ENCODE data around the gene IFT172. TPM values are rescaled to one million over a fixed set of nuclear protein-coding genes. Genes with fewer than 3 reads are reported as not detected.
A peak's percentile ranks its signal among the peaks of the same experiment; 100 is the strongest.

The IFT172 gene
- total RNA-seq, 1 experiment from 2014 or later: 21.1 TPM

- no peak for DNase-seq (ENCODE audit: low spot score)
Measured at GRCh38 chr2:27494944-27495554, 5.5 kb upstream of the IFT172 start, which contains the start of gene FNDC4. Gene FNDC4 (minus strand): TSS chr2:27495200. CDS start chr2:27494679, 521 bp downstream.

- no peak for DNase-seq (ENCODE audit: low spot score)
Measured at GRCh38 chr2:27494284-27494943, 4.9 kb upstream of the IFT172 start.

- no peak for DNase-seq (ENCODE audit: low spot score)
Measured at GRCh38 chr2:27493948-27494283, 4.4 kb upstream of the IFT172 start.

GRCh38 chr2:27492557-27492956, 3.0 kb upstream of the IFT172 start:
- DNase-seq (ENCODE audit: low spot score): no peak

- no peak for DNase-seq (ENCODE audit: low spot score)
Measured at GRCh38 chr2:27489118-27489497, 435 bp downstream of the IFT172 start.

- no peak for DNase-seq (ENCODE audit: low spot score)
Measured at GRCh38 chr2:27485496-27485895, 4.0 kb downstream of the IFT172 start.

- no peak for DNase-seq (ENCODE audit: low spot score)
Measured at GRCh38 chr2:27471961-27472360, 17.6 kb downstream of the IFT172 start.

- DNase-seq (ENCODE audit: low spot score): no peak
Measured at GRCh38 chr2:27464443-27464842, 25.1 kb downstream of the IFT172 start.

- no peak for DNase-seq (ENCODE audit: low spot score)
Measured at GRCh38 chr2:27461118-27461517, 28.4 kb downstream of the IFT172 start.

- DNase-seq (ENCODE audit: low spot score): no peak
Measured at GRCh38 chr2:27453968-27454367, 35.6 kb downstream of the IFT172 start.

GRCh38 chr2:27451095-27451494, 38.4 kb downstream of the IFT172 start:
- DNase-seq (ENCODE audit: low spot score): no peak

GRCh38 chr2:27448381-27448780, 41.2 kb downstream of the IFT172 start:
- no peak for DNase-seq (ENCODE audit: low spot score)

GRCh38 chr2:27446057-27446456, 43.5 kb downstream of the IFT172 start:
- peak; percentile 94 for DNase-seq (ENCODE audit: low spot score)

GRCh38 chr2:27445615-27446014, 43.9 kb downstream of the IFT172 start:
- DNase-seq (ENCODE audit: low spot score): no peak

GRCh38 chr2:27445155-27445554, 44.4 kb downstream of the IFT172 start:
- no peak for DNase-seq (ENCODE audit: low spot score)

- no peak for DNase-seq (ENCODE audit: low spot score)
Measured at GRCh38 chr2:27442920-27443282, 46.6 kb downstream of the IFT172 start.

GRCh38 chr2:27441958-27442919, 47.3 kb downstream of the IFT172 start, which contains the start of gene KRTCAP3:
Gene KRTCAP3 (plus strand): TSS chr2:27442381. CDS start chr2:27442413, 32 bp downstream.
- DNase-seq (ENCODE audit: low spot score): peak; percentile 85

- DNase-seq (ENCODE audit: low spot score): no peak
Measured at GRCh38 chr2:27441226-27441926, 48.2 kb downstream of the IFT172 start.

- DNase-seq (ENCODE audit: low spot score): no peak
Measured at GRCh38 chr2:27435628-27436027, 53.9 kb downstream of the IFT172 start.

GRCh38 chr2:27431395-27431794, 58.1 kb downstream of the IFT172 start:
- DNase-seq (ENCODE audit: low spot score): no peak

GRCh38 chr2:27428978-27429541, 60.5 kb downstream of the IFT172 start:
- DNase-seq (ENCODE audit: low spot score): peak; percentile 86
